NT2/D1 (cell line): ENCODE measurements around the gene DRICH1.

Source experiments
- DNase-seq: peaks from one replicate; pipeline ENCODE4 v3.0.0-alpha.2; 2011; ENCODE audit warnings: low read depth, low spot score
- H3K27me3 ChIP-seq: 2 replicates; pipeline ENCODE4 v1.6.0; 2011; ENCODE audit warnings: mild to moderate bottlenecking; ENCODE audit not compliant: insufficient read length, insufficient read depth
- H3K36me3 ChIP-seq: 2 replicates; pipeline ENCODE4 v1.6.1; 2011; ENCODE audit warnings: mild to moderate bottlenecking, low read length, mixed read lengths; ENCODE audit not compliant: insufficient read depth, insufficient read length
- H3K4me1 ChIP-seq: 2 replicates; pipeline ENCODE4 v1.5.1; 2011; ENCODE audit not compliant: insufficient read depth, insufficient read length
- H3K4me3 ChIP-seq: 2 replicates; pipeline ENCODE4 v1.5.1; 2011; ENCODE audit warnings: low read depth; ENCODE audit not compliant: insufficient read length
- H3K9ac ChIP-seq: 2 replicates; pipeline ENCODE4 v1.6.0; 2011; ENCODE audit warnings: low read depth; ENCODE audit not compliant: insufficient read length
- H3K9me3 ChIP-seq: 2 replicates; pipeline ENCODE4 v1.5.1; 2011; ENCODE audit warnings: mild to moderate bottlenecking, low read length; ENCODE audit not compliant: insufficient read depth
- SUZ12 ChIP-seq: IDR thresholded peaks from 2 replicates; pipeline ENCODE4 v1.6.1; 2011; ENCODE audit not compliant: insufficient read length, insufficient read depth; ENCODE audit errors: extremely low read depth
- YY1 ChIP-seq: IDR thresholded peaks from 2 replicates; pipeline ENCODE4 v1.6.1; 2011; ENCODE audit not compliant: insufficient read length, insufficient read depth
- ZNF274 ChIP-seq: IDR thresholded peaks from 2 replicates; pipeline ENCODE4 v1.6.1; 2011; ENCODE audit warnings: mild to moderate bottlenecking, low read depth, low read length

The DRICH1 gene

DNA sequence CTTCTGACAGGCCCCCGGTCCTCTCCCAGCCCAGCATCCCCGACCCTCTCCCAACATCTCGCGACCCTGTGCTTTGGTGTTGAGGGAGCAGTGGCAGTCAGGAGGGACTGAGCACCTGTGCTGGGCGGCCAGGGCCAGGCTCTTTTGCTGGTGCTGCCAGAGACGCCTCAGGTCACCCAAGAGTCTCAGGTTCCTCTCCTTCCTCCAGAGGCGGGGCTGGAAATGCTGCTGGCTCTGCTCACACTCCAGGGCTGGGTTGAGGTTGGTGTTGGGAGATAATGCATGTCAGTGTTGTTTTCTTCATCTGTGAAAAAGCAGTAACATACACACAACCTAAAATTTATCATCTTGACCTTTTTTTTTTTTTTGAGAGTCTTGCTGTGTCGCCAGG, 50.9 kb downstream of the DRICH1 start:
- Histone ChIP-seq H3K36me3 (no peaks in the 10 kb centered on the region), H3K9me3 (no peaks in the 10 kb centered on the region), H3K9ac (no peak overlapping the region), H3K27me3 (no peaks in the 10 kb centered on the region), H3K4me1 (no peaks in the 10 kb centered on the region), H3K4me3 (no peak overlapping the region)
- no peak for DNase-seq
- TF ChIP-seq ZNF274: no peak

DNA sequence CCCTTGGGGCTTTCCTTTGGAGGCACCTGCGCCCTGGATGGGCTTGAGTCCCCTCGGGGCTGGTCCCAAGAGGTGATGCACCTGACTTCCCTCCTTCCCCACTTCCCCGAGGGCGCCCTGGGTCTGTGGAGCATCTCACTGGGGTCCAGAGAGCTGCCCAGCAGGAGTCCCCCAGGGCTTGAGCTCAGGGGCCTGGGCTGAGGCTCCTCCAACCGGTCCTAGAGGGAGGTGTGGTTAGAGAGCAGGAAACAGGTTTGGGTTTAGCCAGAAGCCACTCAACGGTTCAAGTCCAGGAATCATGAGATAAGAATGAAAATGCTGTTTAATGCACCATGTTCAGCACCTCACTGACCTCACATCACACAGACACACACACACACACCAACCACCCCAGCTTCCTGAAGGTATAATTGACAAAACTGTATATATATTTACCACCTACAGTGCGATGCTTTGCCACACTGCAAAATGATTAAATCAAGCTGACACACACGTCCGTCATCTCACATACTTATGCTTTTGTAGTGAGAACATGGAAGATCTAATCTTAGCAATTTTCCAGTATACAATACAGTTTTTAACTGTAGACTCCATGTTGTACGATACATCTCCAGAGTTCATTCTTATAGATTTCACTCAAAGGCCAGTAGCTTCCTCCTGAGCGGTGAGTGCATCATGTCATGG, 51.4 kb downstream of the DRICH1 start:
- H3K9me3 ChIP-seq: no peaks in the 10 kb centered on the region
- no peaks in the 10 kb centered on the region for H3K36me3 ChIP-seq
- no peaks in the 10 kb centered on the region for H3K27me3 ChIP-seq
- no peak for DNase-seq
- no peak overlapping the region for H3K9ac ChIP-seq
- TF ChIP-seq YY1 (no peak), SUZ12 (no peak), ZNF274 (no peak)
- no peak overlapping the region for H3K4me3 ChIP-seq
- no peaks in the 10 kb centered on the region for H3K4me1 ChIP-seq

DNA sequence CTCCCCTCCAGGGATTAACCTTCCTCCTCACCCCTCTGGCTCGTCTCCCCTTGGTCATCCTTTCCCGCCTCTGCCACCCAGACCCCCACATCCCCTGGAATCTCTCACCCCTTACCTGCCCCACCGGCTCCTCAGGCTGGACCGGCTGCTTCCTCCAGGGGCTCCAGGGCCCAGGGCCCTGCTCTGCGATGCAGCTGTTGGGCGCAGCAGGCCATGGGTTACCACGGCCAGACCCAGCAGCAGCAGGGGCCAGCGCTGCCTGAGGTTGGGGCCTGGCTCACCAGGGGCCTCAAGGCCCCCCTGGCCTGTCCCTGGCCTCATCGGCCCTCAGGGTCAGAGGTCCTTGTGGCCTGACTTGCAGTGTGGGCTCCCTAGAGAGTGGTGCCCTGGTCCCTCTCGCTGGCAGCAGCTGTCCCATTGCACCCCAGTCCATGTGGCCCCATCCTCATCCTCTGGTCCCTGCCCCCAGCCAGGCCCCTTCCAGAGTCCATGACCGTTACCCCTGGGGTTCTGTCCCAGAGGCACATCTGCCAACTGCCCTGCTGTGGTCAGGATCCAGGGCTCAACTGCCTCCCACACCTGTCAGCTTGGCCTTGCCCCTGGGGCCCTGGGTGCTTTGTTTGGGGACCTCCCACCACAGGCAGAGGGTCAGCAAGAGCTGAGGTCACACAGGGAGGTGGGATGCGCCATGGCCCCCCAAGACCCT, 52.1 kb downstream of the DRICH1 start, which contains the start of gene IGLL1:
TSS of gene IGLL1 (minus strand) at position 421 of the 706 bp plus-strand sequence. CDS start at position 321, 100 bp downstream.
- Histone ChIP-seq H3K4me3 (no peak within 1 kb of the TSS), H3K9me3 (no peaks in the 10 kb centered on the region), H3K4me1 (peaks cover under 1% of the 10 kb centered on the region), H3K27me3 (no peaks in the 10 kb centered on the region), H3K36me3 (no peaks in the 10 kb centered on the region), H3K9ac (no peak within 1 kb of the TSS)
- no peak for DNase-seq
- TF ChIP-seq SUZ12 (no peak), ZNF274 (no peak), YY1 (no peak)

DNA sequence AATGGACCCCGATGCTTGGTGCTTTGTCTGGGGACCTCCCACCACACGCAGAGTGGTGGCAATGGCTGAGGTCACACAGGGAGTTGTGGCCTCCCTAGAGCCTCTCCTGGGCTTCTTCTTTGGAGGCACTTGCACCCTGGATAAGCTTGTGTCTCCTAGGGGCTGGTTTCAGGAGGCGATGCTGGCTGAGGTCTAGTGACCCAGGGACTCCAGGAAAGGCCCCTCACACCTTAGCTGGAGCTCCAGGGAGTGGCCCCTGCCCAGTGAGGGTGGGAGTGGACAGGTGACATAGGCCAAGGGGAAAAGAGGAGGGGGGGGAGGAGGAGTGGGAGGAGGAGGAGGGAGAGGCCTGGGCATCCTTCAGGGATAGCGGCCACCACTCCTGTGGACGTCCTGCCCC, 52.8 kb downstream of the DRICH1 start:
- Histone ChIP-seq H3K27me3 (no peaks in the 10 kb centered on the region), H3K36me3 (no peaks in the 10 kb centered on the region), H3K9ac (no peak overlapping the region), H3K4me1 (peaks cover 5% of the 10 kb centered on the region), H3K4me3 (no peak overlapping the region), H3K9me3 (no peaks in the 10 kb centered on the region)
- TF ChIP-seq SUZ12 (no peak), ZNF274 (no peak), YY1 (no peak)
- no peak for DNase-seq

DNA sequence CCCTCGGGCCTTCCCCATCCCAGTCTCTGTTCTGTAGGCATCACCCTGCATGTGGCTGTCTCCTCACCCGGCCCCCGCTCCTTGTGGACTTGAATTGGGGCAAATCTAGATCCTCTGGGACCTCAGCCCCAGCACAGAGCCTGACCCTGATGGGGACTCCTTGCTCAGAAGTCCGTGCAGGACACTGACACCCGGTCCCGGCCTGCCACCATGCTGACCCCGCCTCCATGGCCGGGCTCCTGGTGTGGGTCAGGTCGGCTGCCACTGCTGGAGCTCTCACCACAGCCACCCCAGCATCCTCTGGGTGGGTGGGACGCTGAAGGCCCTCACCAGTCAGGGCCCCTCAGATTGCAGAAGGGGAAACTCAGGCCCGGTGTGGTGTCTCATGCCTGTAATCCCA, 53.8 kb downstream of the DRICH1 start:
- Histone ChIP-seq H3K27me3 (no peaks in the 10 kb centered on the region), H3K4me3 (no peak overlapping the region), H3K4me1 (peaks cover 5% of the 10 kb centered on the region), H3K36me3 (no peaks in the 10 kb centered on the region), H3K9me3 (no peaks in the 10 kb centered on the region), H3K9ac (no peak overlapping the region)
- no peak for DNase-seq
- TF ChIP-seq YY1 (no peak), ZNF274 (no peak), SUZ12 (no peak)

DNA sequence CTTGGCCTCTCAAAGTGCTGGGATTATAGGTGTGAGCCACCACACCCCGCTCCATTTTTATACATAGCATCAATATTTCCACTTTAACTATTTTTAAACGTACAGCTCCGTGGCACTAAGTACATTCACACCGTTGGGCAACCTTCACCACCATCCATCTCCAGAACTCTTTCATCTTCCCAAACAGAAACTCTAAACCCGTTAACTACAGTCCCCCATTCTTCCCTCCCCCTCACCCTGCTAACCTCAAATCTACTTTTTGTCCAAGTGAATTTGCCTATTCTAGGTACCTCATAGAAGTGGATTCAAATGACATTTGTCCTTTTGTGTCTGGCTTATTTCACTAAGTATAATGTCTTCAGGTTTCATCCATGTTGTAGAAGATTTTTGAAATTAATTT, 55.4 kb downstream of the DRICH1 start:
- no peaks in the 10 kb centered on the region for H3K9me3 ChIP-seq
- no peaks in the 10 kb centered on the region for H3K36me3 ChIP-seq
- H3K9ac ChIP-seq: no peak overlapping the region
- TF ChIP-seq YY1: no peak
- no peak for TF ChIP-seq ZNF274
- no peak for TF ChIP-seq SUZ12
- no peaks in the 10 kb centered on the region for H3K27me3 ChIP-seq
- no peak for DNase-seq
- no peak overlapping the region for H3K4me3 ChIP-seq
- H3K4me1 ChIP-seq: peaks cover 5% of the 10 kb centered on the region

DNA sequence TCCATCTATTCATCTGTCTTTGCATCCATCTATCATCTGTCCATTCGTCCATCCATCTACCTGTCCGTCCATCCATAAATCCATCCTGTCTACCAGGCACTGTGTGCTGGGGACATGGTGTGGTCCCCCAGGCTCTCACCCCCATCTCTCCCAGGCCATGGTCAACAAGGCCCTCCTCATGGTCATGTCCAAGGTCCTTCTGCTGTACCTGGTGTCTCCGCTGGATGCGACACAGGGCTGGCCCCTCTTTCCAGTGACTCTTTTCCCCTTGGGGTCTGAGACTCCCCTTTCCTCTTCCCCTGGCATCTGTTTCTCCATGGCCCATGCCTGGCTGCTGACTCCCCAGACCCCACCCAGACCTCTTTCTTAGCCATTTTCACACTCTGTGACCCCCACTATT, 56.5 kb downstream of the DRICH1 start:
- no peak for DNase-seq
- no peak overlapping the region for H3K4me3 ChIP-seq
- H3K9me3 ChIP-seq: no peaks in the 10 kb centered on the region
- TF ChIP-seq YY1 (no peak), ZNF274 (no peak), SUZ12 (no peak)
- no peaks in the 10 kb centered on the region for H3K36me3 ChIP-seq
- no peaks in the 10 kb centered on the region for H3K27me3 ChIP-seq
- no peak overlapping the region for H3K9ac ChIP-seq
- H3K4me1 ChIP-seq: peaks cover 5% of the 10 kb centered on the region
